SIG-M5 (cell line): ENCODE data around the gene DPM1.

Source experiments
- DNase-seq: peaks from one replicate; lab custom pipeline; 2025; lab: John Stamatoyannopoulos, UW

DPM1 gene

DNA sequence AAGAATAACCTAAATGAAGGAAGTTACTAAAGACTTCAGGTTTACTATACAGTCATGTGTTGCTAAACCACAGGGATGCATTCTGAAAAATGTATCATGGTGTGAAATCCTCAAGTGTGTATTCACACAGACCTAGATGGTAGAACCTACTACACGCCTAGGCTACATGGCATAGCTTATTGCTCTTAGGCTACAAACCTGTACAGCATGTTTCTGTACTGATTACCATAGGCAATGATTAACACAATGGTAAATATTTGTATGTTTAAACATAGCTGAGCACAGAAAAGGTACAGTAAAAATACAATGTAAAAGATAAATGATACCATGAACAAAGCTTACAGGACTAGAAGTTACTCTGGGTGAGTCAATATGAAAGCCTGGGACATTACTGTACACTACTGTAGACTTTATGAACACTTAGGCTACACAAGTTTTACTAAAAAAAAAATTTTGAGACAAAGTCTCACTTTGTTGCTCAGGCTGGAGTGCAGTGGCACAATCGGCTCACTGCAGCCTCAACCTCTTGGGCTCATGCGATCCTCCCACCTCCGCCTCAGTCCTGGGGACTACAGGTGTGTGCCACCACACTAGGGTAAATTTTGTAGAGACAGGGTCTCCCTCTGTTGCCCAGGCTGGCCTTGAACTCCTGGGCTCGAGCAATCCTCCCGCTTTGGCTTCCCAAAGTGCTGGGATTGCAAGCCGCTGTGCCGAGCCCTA, 63.1 kb downstream of the DPM1 start:
- no peak for DNase-seq

DNA sequence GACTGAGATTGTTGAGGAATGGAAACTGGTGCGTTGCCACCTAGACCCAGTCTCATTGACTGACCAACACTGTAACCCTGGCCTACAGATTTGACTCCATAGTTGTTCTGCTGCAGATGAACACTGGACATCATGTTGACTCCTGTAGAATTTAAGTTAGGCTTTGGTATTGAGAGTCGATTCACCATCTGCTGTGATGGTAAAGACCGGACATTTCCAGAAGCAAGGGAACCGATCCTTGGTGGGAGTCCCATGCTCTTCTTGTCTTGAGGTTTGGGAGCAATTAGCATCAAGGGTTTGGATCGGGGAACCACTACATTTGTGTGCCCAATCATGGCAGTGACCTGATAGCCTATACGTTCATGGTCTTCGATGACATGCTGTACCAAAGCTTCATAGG, 64.7 kb downstream of the DPM1 start:
- DNase-seq: no peak

DNA sequence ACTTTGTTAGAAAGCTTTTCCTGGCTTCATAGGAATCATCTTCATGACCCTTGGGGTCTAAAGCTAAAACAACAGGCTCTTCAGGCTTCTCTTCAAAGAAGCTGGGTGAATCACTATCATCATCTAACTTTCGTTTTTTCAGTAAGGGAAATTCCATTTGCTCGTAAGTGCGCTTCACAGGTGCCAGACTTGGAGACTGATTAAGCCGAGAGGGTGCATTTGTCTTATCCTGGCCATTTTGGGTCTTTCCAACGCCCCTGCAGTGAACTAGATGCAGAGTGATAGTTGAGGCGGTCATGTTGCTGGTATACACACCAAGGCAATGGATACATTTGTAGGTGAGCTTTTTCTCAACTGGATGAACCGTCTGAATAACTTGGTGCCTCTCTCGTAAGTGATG, 65.9 kb downstream of the DPM1 start:
- no peak for DNase-seq

DNA sequence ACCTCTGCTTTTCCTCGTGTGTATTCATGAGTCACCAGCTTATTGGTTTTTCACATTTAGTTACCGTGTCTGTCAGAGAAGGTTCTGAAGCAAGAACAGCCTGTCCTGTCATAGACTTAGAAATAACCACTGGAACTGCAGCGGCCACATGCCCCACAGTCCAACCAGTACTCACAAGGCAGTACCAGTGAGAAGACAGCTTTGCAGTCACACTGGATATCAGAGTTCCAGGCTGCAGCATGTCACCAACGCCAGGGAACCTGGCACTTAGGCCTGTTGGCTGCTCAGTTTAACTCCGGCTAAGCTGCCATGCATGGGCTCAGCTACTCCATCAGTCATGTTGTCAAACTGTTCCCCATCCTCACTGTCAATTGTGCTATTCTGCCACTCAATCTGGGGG, 67.2 kb downstream of the DPM1 start:
- DNase-seq: no peak

DNA sequence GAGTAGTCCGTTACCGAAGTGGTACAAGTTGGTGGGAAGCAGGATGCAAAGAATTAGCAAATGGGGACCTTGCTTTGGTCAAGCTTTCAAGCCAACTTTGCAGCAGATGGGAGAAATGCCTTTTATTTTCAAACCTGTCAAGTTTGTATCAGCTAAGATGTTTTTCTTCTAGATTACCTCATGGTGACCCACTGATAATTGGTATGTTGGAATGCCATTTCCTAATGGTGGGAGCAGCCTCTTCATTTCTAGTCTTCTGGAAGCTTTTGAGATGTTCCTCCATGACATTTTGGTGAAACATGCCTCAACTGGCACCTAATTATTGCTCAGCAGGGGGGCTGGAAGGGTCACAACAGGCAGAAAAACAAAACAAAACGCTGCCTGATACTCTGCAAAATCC, 70.8 kb downstream of the DPM1 start:
- DNase-seq: no peak

DNA sequence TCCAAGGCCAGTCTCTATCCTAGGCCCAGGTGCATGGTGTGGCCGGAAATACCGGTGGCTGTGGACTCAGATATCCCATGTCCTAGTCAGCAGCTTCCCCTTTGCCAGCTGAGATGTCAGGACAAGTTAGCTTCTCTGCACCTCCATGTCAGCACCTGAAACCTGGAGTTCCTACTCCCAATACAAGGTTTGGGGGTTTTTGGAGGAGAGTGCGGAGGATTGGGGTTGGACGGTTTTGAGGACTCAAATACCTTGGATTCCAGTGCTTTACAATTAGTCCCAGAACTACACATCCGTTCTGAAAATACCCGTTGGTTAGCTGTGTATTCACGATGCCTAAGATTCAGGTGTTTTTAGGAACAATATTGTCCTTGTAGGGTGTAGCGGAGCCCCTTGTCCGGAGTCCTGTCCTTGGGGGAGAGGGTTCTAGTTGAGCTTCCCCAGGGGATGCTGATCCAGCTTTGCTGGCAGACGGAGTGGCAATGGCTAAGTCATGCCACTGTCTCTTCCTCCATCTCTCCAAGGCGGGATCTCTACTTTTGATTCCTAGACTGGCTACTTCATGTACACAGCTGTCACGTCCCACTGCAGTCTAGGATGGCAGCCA, 72.0 kb downstream of the DPM1 start:
- no peak for DNase-seq

DNA sequence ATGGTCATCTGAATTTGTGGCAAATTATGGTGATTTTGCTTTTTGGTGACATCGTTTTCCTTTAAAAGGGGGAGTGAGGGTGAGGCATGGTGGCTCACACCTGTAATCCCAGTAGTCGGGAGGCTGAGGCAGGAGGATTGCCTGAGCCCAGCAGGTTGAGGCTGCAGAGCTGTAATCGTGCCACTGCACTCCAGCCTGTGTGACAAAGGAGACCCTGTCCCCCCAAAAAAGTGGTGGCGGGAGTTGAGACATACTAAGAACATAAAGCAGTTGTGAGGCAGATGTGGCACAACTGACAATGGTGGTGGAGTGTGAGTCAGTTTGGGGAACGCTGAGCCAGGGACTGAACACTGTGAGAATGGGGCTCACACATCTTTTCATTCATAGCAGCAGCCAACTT, 72.6 kb downstream of the DPM1 start:
- DNase-seq: no peak

DNA sequence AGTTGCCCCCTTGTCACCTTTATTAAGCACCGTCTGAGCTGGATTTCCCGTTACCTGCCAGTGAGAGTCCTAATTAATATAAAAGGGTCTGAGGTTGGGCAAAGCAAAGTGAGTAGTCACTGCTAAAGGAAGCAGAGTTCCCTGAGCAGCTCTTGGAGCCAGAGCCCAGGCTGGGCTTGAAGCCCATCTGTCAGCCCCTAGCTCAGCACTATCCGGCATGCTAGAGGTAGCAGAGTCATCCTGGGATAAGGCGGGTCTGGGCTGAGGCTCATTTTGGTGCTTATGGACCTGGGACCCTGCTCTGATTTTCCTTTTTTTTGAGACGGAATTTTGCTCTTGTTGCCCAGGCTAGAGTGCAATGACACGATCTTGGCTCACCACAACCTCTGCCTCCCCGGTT, 73.3 kb downstream of the DPM1 start:
- DNase-seq: no peak
